ENCODE measurements around the gene ARMS2.

Gene ARMS2

GRCh38 chr10:122449153-122449552, 5.3 kb upstream of the ARMS2 start:
- no peak for DNase-seq (ENCODE audit: low read depth)
- TF ChIP-seq, protein P1, sequence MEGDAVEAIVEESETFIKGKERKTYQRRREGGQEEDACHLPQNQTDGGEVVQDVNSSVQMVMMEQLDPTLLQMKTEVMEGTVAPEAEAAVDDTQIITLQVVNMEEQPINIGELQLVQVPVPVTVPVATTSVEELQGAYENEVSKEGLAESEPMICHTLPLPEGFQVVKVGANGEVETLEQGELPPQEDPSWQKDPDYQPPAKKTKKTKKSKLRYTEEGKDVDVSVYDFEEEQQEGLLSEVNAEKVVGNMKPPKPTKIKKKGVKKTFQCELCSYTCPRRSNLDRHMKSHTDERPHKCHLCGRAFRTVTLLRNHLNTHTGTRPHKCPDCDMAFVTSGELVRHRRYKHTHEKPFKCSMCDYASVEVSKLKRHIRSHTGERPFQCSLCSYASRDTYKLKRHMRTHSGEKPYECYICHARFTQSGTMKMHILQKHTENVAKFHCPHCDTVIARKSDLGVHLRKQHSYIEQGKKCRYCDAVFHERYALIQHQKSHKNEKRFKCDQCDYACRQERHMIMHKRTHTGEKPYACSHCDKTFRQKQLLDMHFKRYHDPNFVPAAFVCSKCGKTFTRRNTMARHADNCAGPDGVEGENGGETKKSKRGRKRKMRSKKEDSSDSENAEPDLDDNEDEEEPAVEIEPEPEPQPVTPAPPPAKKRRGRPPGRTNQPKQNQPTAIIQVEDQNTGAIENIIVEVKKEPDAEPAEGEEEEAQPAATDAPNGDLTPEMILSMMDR (IDR thresholded peaks at IDR 0.05; ENCODE audit: low read length, missing control alignments), result no peak
- no peak overlapping the region for H3K4me3 ChIP-seq (replicated peaks; ENCODE audit: low read depth, low read length)

- TF ChIP-seq, protein P1 (IDR thresholded peaks at IDR 0.05; ENCODE audit: low read length, missing control alignments), result no peak
- no peak overlapping the region for H3K4me3 ChIP-seq (replicated peaks; ENCODE audit: low read depth, low read length)
- no peak for DNase-seq (ENCODE audit: low read depth)
Measured at GRCh38 chr10:122450353-122450990, 4.0 kb upstream of the ARMS2 start.

- no peak for DNase-seq (ENCODE audit: low read depth)
- no peak overlapping the region for H3K4me3 ChIP-seq (replicated peaks; ENCODE audit: low read depth, low read length)
- TF ChIP-seq, protein P1 (IDR thresholded peaks at IDR 0.05; ENCODE audit: low read length, missing control alignments), result no peak
Measured at GRCh38 chr10:122454071-122454470, 382 bp upstream of the ARMS2 start.

- no peak for DNase-seq (ENCODE audit: low read depth)
- TF ChIP-seq, protein P1 (IDR thresholded peaks at IDR 0.05; ENCODE audit: low read length, missing control alignments), result no peak
- no peak overlapping the region for H3K4me3 ChIP-seq (replicated peaks; ENCODE audit: low read depth, low read length)
Measured at GRCh38 chr10:122455376-122456079, 1.1 kb downstream of the ARMS2 start.

- DNase-seq (ENCODE audit: low read depth), result no peak
- TF ChIP-seq, protein P1 (IDR thresholded peaks at IDR 0.05; ENCODE audit: low read length, missing control alignments), result no peak
- H3K4me3 ChIP-seq (replicated peaks; ENCODE audit: low read depth, low read length), result no peak overlapping the region
Measured at GRCh38 chr10:122457934-122458333, 3.5 kb downstream of the ARMS2 start.

DNA sequence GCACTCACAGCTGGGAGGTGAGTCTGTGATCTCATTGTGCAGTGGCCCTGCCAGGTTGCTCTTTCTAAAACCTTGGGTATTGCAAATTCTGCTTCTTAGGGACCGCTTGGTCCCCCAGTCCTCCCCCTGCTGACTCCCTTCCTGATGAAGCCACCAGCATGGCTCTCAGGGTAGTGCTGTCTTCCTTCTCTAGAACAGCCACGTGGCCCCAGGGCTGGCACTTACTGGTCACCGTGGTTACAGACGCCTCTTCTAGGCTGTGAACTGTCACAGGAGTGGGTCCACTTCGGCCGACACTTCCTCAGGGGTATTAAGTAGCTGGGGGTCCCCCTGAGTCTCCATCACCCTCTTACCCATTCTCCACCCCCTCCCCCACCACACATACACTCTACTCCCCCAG, 4.2 kb downstream of the ARMS2 start:
- TF ChIP-seq, protein P1 (IDR thresholded peaks at IDR 0.05; ENCODE audit: low read length, missing control alignments), result no peak
- no peak for DNase-seq (ENCODE audit: low read depth)

More for the DNA sequence above, 4.2 kb downstream of the ARMS2 start:
- H3K4me3 ChIP-seq (replicated peaks; ENCODE audit: low read depth, low read length), result no peak overlapping the region
